MG63 (cell line): ENCODE data around the gene PIK3R2. TPM values are rescaled to one million over a fixed set of nuclear protein-coding genes. Genes with fewer than 3 reads are reported as not detected.
"Not testable (repeated sequence)": the region's sequence is repeated elsewhere in the genome, so short reads cannot be mapped to it uniquely, and the experiment has no call there.

Source experiments
- DNase-seq: peaks from one replicate; pipeline ENCODE4 v3.0.0-alpha.2; 2020
- H3K27me3 ChIP-seq: fragments of 250-450 bp; sonication (Bioruptor Pico); 2 replicates; pipeline ENCODE4 v1.5.1; 2020; ENCODE audit warnings: mild to moderate bottlenecking, moderate library complexity
- H3K36me3 ChIP-seq: fragments of 250-450 bp; sonication (Bioruptor Pico); 2 replicates; pipeline ENCODE4 v1.5.1; 2020; ENCODE audit warnings: mild to moderate bottlenecking, moderate library complexity
- H3K4me3 ChIP-seq: fragments of 250-450 bp; sonication (Bioruptor Pico); 2 replicates; pipeline ENCODE4 v1.5.1; 2020; ENCODE audit warnings: mild to moderate bottlenecking, moderate library complexity
- H3K9me3 ChIP-seq: fragments of 250-450 bp; sonication (Bioruptor Pico); 2 replicates; pipeline ENCODE4 v1.5.1; 2020; ENCODE audit warnings: mild to moderate bottlenecking, moderate library complexity
- total RNA-seq: library from RNA; depleted of rRNA; stranded (reverse); fragments of >200 nt; shearing (Covaris generic); gene quantifications from 2 replicates; pipeline ENCODE4 v1.2.3, GENCODE V29; 2014; ENCODE audit warnings: low replicate concordance; rRNA removed

The PIK3R2 gene
- total RNA-seq, 1 experiment from 2014 or later: 4.2 TPM

GRCh38 chr19:18203408-18203862, 50.5 kb downstream of the PIK3R2 start:
- Histone ChIP-seq H3K27me3 (no peaks in the 10 kb centered on the region), H3K9me3 (no peaks in the 10 kb centered on the region), H3K36me3 (peaks cover 15% of the 10 kb centered on the region), H3K4me3 (peak overlapping the region; percentile 86)
- DNase-seq: peak; percentile 32

GRCh38 chr19:18203863-18204393, 51.0 kb downstream of the PIK3R2 start, which contains the start of gene RAB3A:
Gene RAB3A (minus strand): TSS chr19:18204042. CDS start chr19:18202740, 1,302 bp downstream.
- Histone ChIP-seq H3K36me3 (peaks cover 14% of the 10 kb centered on the region), H3K4me3 (peak within 1 kb of the TSS; percentile 86), H3K27me3 (no peaks in the 10 kb centered on the region), H3K9me3 (no peaks in the 10 kb centered on the region)
- DNase-seq: peak; percentile 100

DNA sequence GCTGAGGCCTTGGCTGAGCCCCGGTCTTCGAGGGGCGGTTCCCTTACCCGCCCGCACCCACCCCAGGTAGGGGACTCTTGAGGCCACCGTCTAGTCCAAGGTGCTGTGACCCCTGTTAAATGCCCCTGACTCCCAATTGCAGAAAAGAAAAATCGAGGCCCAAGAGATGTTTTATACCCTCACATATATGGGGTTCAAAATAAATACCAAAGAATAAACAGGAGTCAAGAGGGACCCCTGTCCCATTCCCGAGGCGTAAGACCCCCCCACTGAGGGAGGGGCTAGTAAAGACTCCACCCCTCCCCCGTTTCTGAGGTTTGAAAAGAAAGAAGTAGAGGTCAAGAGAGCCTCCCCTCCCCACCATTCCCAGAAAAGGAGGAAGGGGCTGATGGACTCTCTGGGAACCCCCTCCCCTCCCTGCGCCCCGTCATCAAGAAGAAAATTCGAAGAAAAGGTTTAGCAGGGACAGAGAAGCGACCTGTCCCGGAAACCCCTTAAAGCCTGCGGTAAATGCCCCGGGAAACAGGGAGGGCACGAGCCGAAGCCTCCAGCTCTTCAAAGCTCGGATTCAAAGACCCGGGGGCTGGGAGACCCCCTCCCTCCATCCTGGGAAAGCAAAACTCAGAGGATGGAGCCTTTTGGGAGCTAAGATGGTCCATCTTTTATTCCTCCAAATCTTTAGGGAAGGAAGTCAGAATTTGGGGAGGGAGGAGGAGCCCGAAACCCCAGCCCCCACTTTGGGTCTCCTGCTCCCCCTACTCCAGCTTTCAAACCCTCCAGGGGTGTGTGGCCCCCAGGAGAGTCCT, 51.6 kb downstream of the PIK3R2 start:
- peak overlapping the region; percentile 63 for H3K4me3 ChIP-seq
- DNase-seq: no peak
- H3K36me3 ChIP-seq: peaks cover 11% of the 10 kb centered on the region
- H3K27me3 ChIP-seq: no peaks in the 10 kb centered on the region
- H3K9me3 ChIP-seq: no peaks in the 10 kb centered on the region

- peak; percentile 92 for DNase-seq
- Histone ChIP-seq H3K27me3 (no peaks in the 10 kb centered on the region), H3K36me3 (peaks cover 8% of the 10 kb centered on the region), H3K4me3 (peak overlapping the region; percentile 63), H3K9me3 (no peaks in the 10 kb centered on the region)
Measured at GRCh38 chr19:18205200-18205892, 52.4 kb downstream of the PIK3R2 start.

DNA sequence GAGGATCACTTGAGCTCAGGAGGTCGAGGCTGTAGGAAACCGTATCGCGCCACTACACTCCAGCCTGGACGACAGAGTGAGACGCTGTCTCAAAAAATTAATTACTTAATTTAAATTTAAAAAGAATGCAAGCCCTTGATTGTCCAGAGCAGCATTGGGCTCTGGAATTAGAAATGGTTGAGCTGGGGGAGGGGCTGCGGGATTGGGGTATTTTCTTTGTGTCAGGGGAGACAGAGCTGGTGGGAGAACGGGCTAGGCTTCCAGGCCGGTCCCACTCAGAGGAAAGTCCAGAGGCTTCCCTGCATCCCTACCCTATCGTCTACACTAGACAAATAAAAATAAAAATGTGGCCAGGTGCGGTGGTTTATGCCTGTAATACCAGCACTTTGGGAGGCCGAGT, 53.1 kb downstream of the PIK3R2 start:
- Histone ChIP-seq H3K4me3 (no peak overlapping the region), H3K36me3 (peaks cover 6% of the 10 kb centered on the region; the same call in 1 of the 2 replicates), H3K9me3 (no peaks in the 10 kb centered on the region), H3K27me3 (no peaks in the 10 kb centered on the region)
- no peak for DNase-seq

GRCh38 chr19:18208098-18208951, 55.4 kb downstream of the PIK3R2 start:
- H3K4me3 ChIP-seq: peak overlapping the region; percentile 38
- no peaks in the 10 kb centered on the region for H3K27me3 ChIP-seq
- H3K36me3 ChIP-seq: peaks cover 6% of the 10 kb centered on the region
- no peaks in the 10 kb centered on the region for H3K9me3 ChIP-seq
- peak; percentile 90 for DNase-seq

DNA sequence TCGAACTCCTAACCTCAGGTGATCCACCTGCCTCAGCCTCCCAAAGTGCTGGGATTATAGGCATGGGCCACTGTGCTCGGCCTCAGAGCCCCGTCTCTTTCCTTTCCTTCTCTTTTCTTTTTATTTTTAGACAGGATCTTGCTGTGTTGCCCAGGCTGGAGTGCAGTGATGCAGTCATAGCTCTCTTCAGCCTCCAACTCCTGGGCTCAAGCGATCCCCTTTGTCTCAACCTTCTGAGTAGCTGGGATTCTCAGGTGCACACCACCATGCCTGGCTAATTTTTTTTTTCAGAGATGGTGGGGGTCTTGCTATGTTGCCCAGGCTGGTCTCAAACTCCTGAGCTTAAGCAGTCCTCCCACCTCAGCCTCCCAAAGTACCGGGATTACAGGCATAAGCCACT, 56.9 kb downstream of the PIK3R2 start:
- DNase-seq, H3K36me3 ChIP-seq, H3K27me3 ChIP-seq, H3K4me3 ChIP-seq, H3K9me3 ChIP-seq: not testable (repeated sequence)

DNA sequence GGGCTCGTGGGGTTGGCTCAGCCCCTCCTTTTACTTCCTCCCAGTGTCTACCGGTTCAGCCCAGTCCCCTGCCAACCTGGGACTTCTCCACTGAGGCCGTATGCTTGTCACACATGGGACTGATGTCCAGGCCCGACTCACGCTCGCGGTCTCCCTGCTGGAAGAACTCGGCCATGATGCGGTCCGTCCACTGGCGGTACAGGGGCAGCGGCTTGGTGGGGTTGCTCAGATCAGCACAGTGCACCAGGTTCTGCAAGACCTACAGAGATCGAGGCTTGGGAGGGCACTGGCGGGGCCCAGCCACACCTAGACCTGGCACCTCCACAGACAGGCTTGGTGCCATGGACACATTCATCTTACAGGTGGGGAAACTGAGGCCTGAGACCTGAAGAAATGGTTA, 58.7 kb downstream of the PIK3R2 start:
- Histone ChIP-seq H3K27me3 (no peaks in the 10 kb centered on the region), H3K9me3 (no peaks in the 10 kb centered on the region), H3K36me3 (peaks cover 6% of the 10 kb centered on the region), H3K4me3 (no peak overlapping the region)
- no peak for DNase-seq

DNA sequence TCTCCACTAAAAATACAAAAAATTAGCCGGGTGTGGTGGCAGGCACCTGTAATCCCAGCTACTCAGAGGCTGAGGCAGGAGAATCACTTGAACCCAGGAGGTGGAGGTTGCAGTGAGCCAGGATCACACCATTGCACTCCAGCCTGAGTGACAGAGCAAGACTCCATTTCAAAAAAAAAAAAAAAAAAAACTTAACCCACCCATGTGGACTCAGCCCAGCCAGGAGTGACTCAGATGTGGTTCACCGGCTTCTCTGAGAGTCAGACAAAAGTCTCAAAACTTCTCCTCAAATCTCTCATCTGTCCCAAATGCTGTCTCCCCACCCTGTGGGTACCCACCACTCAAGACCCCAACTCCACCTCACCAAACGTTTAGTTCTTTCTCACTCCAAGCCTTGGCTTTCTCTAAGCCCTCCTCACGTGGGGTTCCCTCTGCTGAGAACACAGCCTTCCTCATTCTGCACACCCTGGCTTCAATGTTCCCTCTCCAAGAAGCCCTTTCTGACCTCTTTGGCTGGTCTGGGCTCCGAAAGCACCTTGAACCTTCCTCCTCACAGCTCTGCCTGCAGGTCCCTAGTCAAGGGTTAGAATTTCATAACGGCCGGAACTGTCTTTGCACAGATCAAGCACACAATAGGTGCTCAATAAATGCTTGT, 61.9 kb downstream of the PIK3R2 start:
- H3K9me3 ChIP-seq: no peaks in the 10 kb centered on the region
- no peaks in the 10 kb centered on the region for H3K27me3 ChIP-seq
- peaks cover 6% of the 10 kb centered on the region for H3K36me3 ChIP-seq
- H3K4me3 ChIP-seq: no peak overlapping the region
- DNase-seq: peak; percentile 79

- H3K27me3 ChIP-seq: no peaks in the 10 kb centered on the region
- no peak overlapping the region for H3K4me3 ChIP-seq
- no peaks in the 10 kb centered on the region for H3K9me3 ChIP-seq
- H3K36me3 ChIP-seq: peaks cover 6% of the 10 kb centered on the region
- no peak for DNase-seq
Measured at GRCh38 chr19:18216789-18217188, 63.8 kb downstream of the PIK3R2 start.

- Histone ChIP-seq H3K36me3 (peaks cover 1% of the 10 kb centered on the region), H3K9me3 (no peaks in the 10 kb centered on the region), H3K27me3 (no peaks in the 10 kb centered on the region), H3K4me3 (no peak overlapping the region)
- no peak for DNase-seq
Measured at GRCh38 chr19:18218159-18218558, 65.2 kb downstream of the PIK3R2 start.

- H3K27me3 ChIP-seq: no peaks in the 10 kb centered on the region
- no peaks in the 10 kb centered on the region for H3K9me3 ChIP-seq
- H3K4me3 ChIP-seq: no peak overlapping the region
- DNase-seq: no peak
- H3K36me3 ChIP-seq: no peaks in the 10 kb centered on the region; the same call in none of the 2 replicates
Measured at GRCh38 chr19:18218600-18218999, 65.6 kb downstream of the PIK3R2 start.

Other genes starting within 250 kb of the PIK3R2 start
- gene CCDC124, start 220.1 kb upstream of the PIK3R2 start, total RNA-seq: 228 and 241 TPM in 2 replicates
- not detected in 2 replicates for gene KCNN1, start 186.1 kb upstream of the PIK3R2 start, total RNA-seq
- 13.4 and 20.5 TPM in 2 replicates for gene ARRDC2, start 145.0 kb upstream of the PIK3R2 start, total RNA-seq
- gene IL12RB1, start 66.2 kb upstream of the PIK3R2 start, total RNA-seq: not detected in 2 replicates
- 0.20 and 0.95 TPM in 2 replicates for gene MAST3, start 55.4 kb upstream of the PIK3R2 start, total RNA-seq
- gene IFI30, start 20.6 kb downstream of the PIK3R2 start, total RNA-seq: 1.0 TPM in 1 of 2 replicates, not detected in the other
- 8.2 and 29.5 TPM in 2 replicates for gene MPV17L2, start 40.1 kb downstream of the PIK3R2 start, total RNA-seq
- 0.99 TPM in 1 of 2 replicates, not detected in the other for gene RAB3A, start 50.9 kb downstream of the PIK3R2 start, total RNA-seq
- gene PDE4C, start 73.3 kb downstream of the PIK3R2 start, total RNA-seq: not detected in 2 replicates
- 0.03 and 0.05 TPM in 2 replicates for gene IQCN, start 121.3 kb downstream of the PIK3R2 start, total RNA-seq
- gene JUND, start 128.5 kb downstream of the PIK3R2 start, total RNA-seq: 85.7 and 102 TPM in 2 replicates
- gene LSM4, start 169.9 kb downstream of the PIK3R2 start, total RNA-seq: 335 and 636 TPM in 2 replicates
- gene PGPEP1, start 187.4 kb downstream of the PIK3R2 start, total RNA-seq: 5.5 and 11.2 TPM in 2 replicates
- gene GDF15, start 233.0 kb downstream of the PIK3R2 start, total RNA-seq: 2.3 and 13.1 TPM in 2 replicates
- not detected in 2 replicates for gene LRRC25, start 244.5 kb downstream of the PIK3R2 start, total RNA-seq